ENCODE data around the gene STOX2.
"Not testable (repeated sequence)": the region's sequence is repeated elsewhere in the genome, so short reads cannot be mapped to it uniquely, and the experiment has no call there.

STOX2 gene

DNA sequence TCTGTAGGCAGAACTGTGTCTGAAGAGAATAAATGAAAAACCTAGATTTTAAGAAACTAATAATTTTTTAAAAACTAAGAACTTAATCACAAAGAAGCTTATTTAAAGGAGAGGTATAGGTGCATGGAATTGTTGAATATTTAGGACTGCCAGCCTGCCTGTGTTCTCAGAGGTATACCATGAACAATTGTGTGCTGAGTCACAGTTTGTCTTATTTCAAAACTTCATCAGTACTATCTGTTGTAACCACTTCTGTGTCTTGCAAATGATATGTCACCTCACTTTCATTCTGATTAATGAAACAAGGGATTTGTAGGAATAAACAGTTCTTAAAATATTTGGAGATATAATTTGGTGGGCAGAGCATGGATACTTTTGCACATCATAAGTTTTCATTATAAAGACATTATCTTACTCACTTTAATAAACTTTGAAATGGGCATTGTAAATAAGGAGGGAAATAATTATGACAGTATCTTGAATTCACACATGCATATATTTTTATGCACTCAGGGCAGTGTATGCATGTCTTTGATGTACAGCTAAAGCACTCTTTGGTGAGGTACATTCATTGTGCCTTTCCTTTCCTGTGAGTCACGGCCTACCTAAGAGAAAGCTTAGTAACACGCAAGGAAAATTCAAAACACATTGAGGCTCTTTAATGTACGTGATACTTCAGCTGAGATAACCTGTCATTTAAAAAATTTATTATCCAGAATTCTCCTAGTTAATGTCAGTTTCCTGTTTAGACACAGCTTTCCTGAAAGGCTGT is 31.7 kb downstream of the STOX2 start:
- no peak for DNase-seq

DNA sequence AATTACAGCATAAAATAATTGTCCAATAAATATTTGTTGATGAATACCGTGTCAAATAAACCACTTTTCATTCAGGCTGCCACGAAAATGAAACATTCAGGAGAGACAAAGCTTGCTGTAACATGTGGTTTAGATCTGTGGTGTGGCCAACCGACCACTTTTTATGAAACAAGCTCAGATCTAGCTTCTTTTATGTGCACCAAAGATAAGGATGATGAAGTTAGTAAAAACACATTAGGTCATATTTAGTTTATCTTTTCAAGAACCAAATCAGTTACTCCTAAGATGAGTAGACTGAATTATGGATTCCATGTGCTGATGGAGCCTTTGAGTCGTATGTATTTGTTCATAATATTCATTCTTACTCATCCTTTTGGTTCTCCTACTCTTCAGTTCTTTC is 35.8 kb downstream of the STOX2 start:
- no peak for DNase-seq

DNA sequence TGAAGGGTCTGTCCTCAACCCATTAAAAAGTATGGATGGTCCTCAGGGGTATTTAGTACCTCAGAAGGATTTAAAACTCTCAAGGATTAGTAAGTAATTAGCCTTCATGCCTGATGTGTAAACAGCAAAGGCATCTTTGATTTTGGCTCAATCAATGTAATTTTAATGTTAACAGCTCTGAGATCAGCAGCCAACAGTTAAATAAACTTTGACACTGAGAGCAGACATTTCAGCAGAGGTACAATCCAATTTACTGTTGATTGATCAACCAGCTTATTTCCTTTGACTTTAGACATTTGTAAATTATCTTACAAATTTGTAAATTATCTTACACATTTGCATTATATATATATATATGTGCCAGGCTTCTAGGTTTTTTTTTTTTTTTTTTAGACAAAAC is 36.9 kb downstream of the STOX2 start:
- DNase-seq = no peak

GRCh38 chr4:183945741-183946140 is 40.6 kb downstream of the STOX2 start:
- no peak for DNase-seq

GRCh38 chr4:183950536-183950935 is 45.4 kb downstream of the STOX2 start:
- DNase-seq = no peak

GRCh38 chr4:183952652-183953051 is 47.5 kb downstream of the STOX2 start:
- DNase-seq = not testable (repeated sequence)

GRCh38 chr4:183959319-183960045 is 54.4 kb downstream of the STOX2 start:
- no peak for DNase-seq

GRCh38 chr4:183960046-183960420 is 54.9 kb downstream of the STOX2 start:
- no peak for DNase-seq

- DNase-seq = no peak
These were observed 55.9 kb downstream of the STOX2 start for GRCh38 chr4:183960962-183961541.

- no peak for DNase-seq
These were observed 56.7 kb downstream of the STOX2 start for GRCh38 chr4:183961795-183962194.

DNA sequence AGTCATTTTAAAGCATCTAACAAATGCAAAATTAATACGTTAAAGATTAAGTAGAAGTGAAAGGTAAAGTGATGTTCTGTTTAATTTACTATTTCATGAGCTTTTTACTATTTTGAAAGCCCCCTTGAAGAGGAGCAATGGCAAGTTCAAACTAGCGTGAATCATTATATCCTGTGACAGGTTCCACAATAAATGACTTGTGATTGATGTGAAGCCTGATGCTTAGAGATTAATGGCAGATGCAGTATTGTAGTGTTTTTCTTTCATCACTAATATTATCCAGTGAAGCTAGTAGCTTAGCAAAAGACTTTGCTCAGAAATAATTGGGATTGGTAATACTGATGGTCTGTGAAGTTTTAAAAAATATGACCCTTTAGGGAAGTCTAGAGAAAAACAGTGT is 57.3 kb downstream of the STOX2 start:
- no peak for DNase-seq

- no peak for DNase-seq
These were observed 61.3 kb downstream of the STOX2 start for GRCh38 chr4:183966371-183966770.

- no peak for DNase-seq
These were observed 62.2 kb downstream of the STOX2 start for GRCh38 chr4:183967266-183967665.

DNA sequence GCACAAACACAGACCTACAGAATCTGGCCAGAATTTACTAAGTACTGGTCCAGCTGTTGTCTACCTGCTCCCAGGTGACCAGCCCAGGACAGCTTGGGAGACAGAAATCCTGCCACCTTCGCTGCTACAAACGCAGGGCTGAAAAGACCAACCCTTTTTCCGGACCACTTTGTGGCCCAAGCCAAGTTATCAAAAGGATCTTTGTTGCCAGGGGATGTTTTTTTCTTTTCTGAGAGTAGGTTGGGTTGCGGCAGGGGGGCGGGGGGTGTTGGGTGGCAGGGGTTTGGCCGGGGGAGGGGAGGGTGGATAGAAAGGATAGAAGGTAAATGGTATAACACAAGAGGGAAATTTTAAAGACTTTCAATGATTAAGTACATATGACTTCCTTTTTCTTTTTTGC is 63.4 kb downstream of the STOX2 start:
- no peak for DNase-seq

- no peak for DNase-seq
These were observed 63.8 kb downstream of the STOX2 start for GRCh38 chr4:183968931-183969330.

GRCh38 chr4:183969596-183969995 is 64.5 kb downstream of the STOX2 start:
- no peak for DNase-seq

DNA sequence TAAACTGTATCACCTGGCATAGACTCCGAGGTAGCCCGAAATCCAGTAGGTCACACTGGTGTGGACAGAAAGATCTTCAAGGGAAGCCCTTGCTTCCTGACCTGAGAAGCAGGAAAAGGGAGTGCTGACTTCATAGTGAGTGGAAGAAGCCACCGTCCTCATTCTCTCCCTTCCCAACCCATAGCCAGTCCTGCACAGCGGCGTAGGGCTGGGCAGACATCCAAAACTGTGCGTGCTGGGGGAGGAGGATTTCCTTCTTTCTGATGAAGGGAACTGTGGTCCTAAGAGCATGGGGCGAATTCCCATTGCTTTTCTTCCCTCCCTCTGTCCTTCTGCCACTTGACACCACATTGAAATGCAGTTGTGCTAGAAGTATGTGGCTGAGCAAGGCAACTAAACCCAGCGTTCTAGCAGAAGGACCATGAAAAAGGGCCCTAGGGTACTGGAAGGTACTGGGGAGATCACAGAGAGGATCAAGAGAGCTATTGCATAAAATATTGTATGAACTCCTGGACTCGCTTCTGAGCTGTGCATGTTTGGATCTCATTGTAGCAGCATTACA is 66.9 kb downstream of the STOX2 start:
- DNase-seq = no peak

- no peak for DNase-seq
These were observed 72.6 kb downstream of the STOX2 start for GRCh38 chr4:183977707-183978106.

DNA sequence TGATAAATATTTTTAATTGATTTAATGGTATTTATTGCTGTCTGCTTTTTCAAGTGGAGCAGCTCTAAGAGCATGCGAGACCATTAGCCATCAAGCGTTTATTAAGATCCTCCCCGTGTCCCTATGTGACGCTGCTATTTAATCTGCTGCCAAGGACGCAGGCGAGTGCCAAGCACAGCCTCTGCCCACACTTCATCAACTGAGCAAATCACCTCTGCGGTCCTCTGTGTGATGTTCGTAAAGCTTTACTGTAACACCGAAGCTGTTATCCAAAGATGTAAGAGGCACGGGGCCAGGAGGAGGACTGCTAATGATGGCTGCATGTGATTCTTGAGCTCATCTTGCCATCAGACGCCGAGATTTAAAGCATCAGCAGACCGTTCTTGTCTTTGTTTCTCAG is 79.5 kb downstream of the STOX2 start:
- no peak for DNase-seq

DNA sequence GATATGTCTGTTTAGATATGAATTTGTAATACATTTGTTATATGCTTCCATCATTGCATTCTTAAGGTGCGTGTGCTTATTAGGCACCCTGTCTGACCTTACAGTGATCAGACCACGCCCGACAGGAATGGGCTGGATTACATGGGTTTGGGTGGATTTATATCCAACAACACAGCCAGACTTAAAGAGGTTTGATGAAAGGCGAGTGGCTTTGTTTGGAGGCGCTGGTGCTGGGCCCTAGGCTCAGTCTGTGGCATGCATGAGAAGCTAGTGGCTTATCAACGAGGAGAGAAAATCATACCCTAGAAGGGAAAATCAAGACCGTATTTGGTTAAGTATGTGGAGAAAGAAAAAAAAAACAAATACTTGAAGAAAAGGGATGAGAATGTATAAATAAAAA is 80.7 kb downstream of the STOX2 start:
- DNase-seq = no peak

DNA sequence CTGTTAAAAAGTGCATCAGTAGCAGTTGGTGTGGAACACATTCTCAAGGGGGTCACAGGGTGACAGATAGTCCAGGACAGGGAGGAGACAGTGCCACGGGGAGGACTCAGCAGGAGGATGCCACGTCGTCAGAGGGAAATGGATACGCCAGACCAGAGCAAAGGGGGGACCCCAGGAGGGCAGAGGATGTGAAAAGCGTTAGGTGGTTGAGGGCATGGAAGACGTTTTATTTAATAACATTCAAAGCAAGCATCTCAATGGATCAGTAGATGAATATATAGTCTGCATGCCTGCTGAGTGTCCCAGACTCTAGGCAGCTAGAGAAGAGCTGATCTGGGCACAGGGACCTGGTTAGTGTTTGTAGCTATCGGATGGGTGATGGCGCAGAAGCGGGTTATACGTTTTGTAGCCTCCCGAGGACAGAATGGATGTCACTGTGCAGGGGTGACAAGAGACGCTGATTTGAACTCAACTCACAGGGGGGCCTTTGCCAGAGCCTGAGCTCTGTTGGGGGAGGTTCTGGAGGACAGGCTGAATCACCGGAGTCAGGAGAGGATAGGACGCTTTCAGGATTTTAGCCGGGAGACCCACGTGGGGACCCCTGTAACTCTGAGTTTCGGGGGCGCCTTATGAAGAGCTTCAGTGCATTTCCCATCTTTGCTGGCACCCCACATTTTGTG is 81.3 kb downstream of the STOX2 start:
- no peak for DNase-seq

GRCh38 chr4:183986971-183987946 is 82.2 kb downstream of the STOX2 start:
- no peak for DNase-seq
